Measurements from ENCODE around the gene ATP6V1G3.

DNA sequence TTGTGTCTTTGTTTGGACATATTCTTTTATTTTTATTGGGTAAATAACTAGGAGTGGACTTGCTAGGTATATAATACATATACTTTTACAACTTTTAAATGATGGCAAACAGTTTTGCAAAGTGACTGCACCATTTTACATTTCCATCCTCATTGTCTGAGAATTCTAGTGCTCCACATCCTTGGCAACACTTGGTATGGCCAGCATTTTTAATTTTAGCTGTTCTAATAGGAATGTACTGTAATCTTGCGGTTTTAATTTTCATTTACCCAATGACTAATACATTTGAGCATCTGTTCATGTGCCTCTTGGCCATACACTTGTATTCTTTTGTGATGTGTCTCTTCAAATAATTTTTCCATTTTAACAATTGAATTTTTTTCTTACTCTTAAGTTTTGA lies 37.0 kb upstream of the ATP6V1G3 start:
- TF ChIP-seq POLR2A (IDR thresholded peaks at IDR 0.05; ENCODE audit: low read depth, low read length) = no peak
- TF ChIP-seq, protein P1, sequence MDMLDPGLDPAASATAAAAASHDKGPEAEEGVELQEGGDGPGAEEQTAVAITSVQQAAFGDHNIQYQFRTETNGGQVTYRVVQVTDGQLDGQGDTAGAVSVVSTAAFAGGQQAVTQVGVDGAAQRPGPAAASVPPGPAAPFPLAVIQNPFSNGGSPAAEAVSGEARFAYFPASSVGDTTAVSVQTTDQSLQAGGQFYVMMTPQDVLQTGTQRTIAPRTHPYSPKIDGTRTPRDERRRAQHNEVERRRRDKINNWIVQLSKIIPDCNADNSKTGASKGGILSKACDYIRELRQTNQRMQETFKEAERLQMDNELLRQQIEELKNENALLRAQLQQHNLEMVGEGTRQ (IDR thresholded peaks at IDR 0.05; ENCODE audit: low read depth, low read length) = no peak
- TF ChIP-seq, protein P2, sequence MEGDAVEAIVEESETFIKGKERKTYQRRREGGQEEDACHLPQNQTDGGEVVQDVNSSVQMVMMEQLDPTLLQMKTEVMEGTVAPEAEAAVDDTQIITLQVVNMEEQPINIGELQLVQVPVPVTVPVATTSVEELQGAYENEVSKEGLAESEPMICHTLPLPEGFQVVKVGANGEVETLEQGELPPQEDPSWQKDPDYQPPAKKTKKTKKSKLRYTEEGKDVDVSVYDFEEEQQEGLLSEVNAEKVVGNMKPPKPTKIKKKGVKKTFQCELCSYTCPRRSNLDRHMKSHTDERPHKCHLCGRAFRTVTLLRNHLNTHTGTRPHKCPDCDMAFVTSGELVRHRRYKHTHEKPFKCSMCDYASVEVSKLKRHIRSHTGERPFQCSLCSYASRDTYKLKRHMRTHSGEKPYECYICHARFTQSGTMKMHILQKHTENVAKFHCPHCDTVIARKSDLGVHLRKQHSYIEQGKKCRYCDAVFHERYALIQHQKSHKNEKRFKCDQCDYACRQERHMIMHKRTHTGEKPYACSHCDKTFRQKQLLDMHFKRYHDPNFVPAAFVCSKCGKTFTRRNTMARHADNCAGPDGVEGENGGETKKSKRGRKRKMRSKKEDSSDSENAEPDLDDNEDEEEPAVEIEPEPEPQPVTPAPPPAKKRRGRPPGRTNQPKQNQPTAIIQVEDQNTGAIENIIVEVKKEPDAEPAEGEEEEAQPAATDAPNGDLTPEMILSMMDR (conservative IDR thresholded peaks at IDR 0.05; ENCODE audit: low read depth, low read length) = no peak
- TF ChIP-seq RAD21 (IDR thresholded peaks at IDR 0.05; ENCODE audit: low read length) = no peak
- no peak for TF ChIP-seq RFX5 (IDR thresholded peaks at IDR 0.05; ENCODE audit: low read depth, low read length)

Measured in IMR-90 (cell line).